Measurements from ENCODE around the gene TRIM47.
"Not testable (repeated sequence)": the region's sequence is repeated elsewhere in the genome, so short reads cannot be mapped to it uniquely, and the experiment has no call there.

TRIM47 gene

DNA sequence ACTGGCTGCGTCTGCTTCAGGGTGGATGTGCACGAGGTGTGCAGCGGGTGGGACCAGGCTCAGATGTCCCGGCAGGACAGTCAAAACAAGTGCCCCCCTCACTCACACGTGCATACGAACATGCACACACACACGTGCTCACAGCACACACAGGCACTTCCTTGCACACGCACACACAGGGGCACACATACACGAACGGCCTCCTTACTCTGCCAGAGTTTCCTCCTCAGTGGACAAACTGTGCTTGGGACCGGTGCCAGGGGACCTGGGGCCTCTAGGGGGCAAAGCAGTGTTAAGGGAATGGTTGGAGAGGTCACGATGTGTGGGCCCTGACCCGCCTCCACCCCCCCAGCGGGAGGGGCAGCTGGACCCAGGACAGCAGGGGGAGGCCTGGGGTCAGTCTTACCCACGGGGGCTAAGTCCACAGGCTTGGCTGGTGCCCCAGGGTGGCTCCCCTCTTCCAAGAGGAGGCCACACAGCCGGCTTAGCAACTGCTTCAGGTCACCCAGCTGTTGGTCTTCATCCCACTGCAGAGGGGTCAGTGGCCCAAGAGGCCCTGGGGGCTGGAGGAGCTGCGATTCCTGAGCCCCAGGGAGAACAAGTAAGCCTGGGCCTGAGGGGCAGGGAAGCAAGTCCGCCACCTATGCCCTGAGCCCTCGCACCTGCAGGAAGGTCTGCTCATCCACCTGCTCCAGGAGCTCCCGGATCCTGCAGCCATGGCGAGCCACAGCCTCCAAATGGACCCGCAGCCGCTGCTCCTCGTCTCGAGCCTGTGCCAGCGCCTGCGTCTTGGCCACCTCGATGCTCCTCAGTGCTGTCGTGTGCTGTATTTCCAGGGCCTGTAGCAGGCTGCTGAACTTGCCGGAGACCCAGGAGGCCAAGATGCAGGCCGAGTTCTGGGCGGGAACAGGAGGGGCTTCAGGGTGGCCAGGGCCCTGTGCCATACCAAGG lies 13.5 kb upstream of the TRIM47 start:
- DNase-seq (ENCODE audit: low read depth), result no peak

DNA sequence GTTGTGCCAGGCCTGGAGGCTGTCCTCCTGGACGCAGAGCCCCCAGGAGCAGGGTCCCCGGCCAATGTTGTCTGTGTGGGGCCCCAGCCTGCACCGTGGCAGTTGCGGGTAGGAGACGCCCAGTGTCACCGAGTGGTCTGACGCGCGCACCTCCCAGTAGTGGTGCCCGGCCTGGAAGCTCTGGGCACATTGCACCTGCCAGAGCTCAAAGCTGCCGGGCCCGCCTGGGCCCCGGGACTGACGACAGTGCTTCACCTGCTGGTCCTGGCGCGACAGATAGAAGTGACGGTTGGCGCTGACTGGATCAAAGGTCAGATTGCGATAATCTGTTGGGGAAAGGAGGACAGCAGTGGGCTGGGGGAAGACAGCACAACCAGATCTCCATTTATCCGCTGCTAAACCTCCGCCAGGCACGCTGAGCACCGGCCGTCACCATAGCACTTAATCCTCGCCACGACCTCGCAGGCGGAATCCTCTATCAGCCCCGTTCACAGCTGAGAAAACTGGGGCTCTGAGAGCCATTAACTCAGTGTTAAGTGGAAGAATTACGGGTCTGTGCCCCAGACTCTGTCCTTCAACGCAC lies 12.7 kb upstream of the TRIM47 start:
- no peak for DNase-seq (ENCODE audit: low read depth)

DNA sequence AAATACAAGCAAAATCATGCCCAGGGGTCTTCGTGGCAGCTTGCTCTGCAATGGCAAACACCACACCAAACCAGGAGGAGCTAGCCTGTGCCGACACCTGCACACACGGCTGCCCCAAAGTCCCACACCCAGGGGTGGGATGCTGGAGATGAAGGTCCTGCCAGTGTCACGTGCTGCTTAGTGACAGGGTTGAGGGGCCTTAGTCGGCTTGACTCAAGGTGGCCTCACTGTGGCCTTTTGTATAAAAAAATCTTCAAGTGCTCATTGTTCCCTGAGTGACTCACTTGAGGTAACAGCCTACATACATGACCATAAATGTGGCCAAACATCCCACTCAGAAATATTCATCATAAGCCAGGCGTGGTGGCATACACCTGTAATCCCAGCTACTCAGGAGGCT lies 11.1 kb upstream of the TRIM47 start:
- DNase-seq (ENCODE audit: low read depth), result no peak

DNA sequence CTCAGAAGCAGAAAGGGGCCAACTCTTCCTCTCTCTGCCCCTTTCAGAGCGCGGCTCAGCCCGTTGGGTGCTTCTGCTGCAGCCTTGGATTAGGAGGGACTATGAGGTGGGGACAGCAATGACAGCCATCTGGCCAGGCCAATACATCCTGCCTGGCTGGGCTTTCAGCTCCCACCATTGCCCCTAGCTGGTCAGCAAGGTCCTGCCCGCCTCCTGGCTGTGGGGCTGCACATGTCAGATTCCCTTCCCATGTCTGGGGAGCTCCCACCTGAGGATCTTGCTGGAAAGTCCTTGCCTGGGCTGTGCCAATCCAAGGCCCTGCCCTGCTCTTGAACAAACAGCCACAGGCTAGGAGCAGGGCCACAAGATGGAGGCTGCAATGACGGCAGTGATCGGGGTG lies 10.1 kb upstream of the TRIM47 start:
- no peak for DNase-seq (ENCODE audit: low read depth)

DNA sequence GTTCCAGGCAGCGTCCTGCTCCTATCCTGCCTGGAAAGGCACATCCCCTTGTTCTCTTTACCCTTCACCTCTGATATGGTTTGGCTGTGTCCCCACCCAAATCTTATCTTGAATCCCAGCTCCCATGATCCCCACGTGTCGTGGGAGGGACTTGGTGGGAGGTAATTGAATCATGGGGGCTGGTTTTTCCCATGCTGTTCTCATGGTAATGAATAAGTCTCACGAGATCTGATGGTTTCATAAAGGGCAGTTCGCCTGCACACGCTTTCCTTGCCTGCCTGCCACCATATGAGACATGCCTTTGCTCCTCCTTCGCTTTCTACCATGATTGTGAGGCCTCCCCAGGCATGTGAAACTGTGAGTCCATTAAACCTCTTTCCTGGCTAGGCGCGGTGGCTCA lies 7.5 kb upstream of the TRIM47 start:
- DNase-seq (ENCODE audit: low read depth), result not testable (repeated sequence)

DNA sequence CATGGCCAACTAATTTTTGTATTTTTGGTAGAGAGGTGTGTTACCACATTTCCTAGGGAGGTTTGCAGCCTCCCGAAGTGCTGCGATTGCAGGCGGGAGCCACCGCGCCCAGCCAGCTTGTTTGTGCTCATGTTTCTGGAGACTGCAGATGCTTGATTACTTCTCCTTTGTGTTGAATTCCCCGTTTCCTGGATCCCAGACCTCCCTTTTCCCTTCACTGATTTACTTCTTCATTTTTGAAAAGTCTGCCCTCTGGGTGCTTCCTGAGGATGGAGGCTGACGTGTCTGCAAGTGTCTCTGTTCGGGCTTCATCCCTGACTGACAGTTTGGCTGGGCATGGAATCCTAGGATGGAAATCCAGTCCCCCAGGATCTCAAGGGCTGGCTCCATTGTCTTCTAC lies 7.0 kb upstream of the TRIM47 start:
- no peak for DNase-seq (ENCODE audit: low read depth)

DNA sequence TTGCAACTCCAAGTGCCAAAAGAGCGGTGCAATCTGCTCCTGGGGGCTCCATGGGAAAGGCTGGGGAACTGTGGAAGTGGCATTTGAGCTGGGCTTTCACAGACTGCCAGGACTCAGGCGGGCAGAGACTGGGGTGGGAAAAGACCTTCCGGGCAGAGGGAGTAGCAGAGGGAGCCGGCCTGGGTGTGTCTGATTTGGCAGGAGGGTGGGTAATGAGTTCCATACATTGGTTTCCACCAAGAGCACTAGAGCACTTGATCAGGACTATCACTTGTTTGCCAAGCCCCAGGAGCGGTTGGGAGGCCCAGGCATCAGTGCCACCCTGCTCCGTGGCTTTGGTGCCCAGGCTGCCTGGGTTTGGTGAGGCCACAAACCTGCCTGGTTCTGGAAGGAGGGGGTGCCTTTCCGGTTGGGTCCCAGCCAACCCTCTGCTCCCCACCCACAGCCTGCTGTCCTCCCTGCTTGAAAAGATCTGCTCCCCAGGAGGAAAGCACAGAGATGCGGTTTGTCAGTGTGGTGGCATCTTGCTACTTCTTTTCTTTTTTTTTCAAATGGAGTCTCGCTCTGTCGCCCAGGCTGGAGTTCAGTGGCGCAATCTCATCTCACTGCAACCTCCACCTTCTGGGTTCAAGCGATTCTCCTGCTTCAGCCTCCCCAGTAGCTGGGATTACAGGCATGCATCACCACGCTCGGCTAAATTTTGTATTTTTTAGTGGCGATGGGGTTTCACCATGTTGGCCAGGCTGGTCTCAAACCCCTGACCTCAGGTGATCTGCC lies 3.5 kb upstream of the TRIM47 start:
- DNase-seq (ENCODE audit: low read depth), result no peak

DNA sequence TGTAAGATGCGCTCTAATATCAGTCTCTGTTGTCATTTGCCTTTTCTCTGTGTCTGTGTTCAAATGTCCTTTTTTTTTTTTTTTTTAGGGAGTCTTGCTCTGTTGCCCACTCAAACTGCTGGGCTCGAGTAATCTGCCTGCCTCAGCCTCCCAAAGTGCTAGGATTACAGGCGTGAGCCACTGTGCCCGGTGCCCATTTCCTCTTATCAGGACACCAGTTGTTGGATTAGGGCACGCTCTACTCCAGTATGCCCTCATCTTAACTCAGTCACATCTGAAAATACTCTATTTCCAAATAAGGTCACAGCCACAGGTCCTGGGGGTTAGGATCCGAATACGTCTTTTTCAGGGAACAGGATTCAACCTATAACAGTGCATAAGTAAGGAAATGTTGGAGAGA lies 1.9 kb upstream of the TRIM47 start:
- no peak for DNase-seq (ENCODE audit: low read depth)

DNA sequence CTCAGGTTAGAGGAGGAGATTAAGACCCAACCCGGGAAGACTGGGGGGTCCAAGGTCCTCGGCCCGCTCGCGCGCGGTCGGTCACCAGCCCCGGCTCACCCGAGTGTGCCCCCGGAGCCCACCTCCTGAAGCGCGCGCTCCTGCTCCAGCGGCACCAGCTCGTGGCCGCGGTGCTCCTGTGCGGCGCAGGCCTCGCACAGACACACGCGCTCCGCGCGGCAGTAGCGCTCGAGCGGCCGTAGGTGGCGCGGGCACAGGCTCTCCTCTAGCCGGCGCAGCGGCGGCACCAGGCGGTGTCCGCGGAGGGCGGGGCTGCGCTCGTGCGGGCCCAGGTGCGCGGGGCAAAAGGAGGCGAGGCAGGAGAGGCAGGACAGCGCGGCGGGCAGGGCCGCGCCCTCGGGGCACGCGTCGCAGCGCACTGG lies 618 bp downstream of the TRIM47 start:
- no peak for DNase-seq (ENCODE audit: low read depth)

DNA sequence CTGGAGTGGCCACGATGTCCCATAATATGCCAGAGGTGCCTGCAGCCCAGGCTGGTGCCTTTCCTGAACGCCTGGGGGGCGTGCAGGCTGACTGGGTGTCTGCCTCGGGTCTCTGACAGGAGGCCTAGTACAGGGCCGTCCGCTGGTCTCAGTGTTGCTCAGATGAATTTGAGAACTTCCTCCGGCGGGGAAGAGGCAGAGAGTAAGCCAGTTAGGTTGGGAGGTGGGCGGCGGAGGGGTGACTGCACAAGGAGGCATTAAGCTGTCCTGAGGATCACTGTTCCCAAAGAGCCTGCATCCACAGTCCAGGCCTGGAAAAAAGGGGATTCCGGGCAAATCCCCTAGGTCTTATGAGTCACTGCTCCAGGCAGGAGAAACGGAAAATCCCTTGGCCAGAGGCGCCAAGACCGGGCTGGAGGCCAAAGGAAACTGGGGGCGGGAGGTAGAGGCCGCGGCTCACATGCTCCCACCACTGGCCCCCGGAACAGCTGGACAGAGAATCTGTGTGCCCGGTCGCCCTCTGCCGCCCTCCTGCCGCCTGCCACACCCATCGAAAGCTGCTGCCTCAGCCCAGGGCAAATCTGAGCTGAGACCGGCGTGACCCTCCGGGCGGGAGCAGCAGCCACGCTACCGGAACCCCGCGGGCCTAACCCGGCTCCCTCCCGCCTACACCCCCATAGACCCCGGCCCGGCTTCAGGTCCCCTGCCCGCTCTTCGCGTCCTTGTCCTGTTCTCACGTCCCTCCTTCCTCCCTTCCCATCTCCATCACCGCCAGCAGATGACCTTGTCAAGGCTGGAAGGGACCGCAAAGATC lies 1.2 kb downstream of the TRIM47 start:
- DNase-seq (ENCODE audit: low read depth), result no peak

DNA sequence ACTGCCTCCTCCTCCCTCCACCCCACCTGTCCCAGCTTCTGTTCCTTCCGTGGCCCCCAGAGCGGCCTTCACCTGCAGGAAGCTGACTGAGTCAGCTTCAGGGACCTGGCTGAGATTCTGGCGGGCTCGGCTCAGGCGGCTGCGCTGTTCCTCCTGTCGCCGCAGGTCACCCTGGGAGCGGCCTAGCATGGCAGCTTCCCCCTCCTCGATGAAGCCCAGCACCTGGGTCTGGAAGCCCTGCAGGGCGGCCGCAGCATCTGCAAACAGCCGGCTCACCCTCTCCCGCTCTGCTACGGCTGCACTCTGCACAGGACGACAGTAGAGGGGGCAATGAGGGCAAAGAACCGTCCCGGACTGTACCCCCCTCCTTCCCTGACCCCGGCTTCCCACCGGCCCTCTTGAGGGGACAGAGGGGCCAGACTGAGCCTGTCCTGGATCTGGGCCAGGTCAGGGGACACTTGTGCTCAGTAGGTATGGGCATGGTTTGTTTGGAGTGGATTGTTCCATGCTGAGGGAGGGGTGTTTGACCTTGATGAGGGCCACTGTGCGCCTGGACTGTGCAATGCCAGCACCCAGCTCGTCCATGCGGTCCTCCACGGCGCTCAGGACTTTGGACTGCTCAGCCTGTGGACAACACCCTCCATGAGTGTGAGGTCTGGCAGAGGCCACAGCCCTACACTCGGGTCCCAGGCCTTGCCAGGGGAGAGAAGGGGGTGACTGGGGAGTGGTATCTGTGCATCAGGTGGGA lies 2.0 kb downstream of the TRIM47 start:
- DNase-seq (ENCODE audit: low read depth), result no peak

DNA sequence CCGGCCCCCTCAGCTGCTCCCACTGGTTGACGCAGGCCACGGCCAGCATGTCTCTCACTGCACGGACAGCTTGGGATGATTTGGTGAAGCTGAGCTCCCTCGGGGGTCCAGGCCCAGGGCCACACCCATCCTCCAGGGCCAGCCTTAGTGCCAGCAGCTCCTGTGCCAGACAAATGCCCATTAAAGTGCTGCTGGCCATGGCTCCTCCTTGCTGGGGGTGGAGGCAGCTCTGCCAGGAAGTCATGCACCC lies 2.5 kb downstream of the TRIM47 start:
- no peak for DNase-seq (ENCODE audit: low read depth)

DNA sequence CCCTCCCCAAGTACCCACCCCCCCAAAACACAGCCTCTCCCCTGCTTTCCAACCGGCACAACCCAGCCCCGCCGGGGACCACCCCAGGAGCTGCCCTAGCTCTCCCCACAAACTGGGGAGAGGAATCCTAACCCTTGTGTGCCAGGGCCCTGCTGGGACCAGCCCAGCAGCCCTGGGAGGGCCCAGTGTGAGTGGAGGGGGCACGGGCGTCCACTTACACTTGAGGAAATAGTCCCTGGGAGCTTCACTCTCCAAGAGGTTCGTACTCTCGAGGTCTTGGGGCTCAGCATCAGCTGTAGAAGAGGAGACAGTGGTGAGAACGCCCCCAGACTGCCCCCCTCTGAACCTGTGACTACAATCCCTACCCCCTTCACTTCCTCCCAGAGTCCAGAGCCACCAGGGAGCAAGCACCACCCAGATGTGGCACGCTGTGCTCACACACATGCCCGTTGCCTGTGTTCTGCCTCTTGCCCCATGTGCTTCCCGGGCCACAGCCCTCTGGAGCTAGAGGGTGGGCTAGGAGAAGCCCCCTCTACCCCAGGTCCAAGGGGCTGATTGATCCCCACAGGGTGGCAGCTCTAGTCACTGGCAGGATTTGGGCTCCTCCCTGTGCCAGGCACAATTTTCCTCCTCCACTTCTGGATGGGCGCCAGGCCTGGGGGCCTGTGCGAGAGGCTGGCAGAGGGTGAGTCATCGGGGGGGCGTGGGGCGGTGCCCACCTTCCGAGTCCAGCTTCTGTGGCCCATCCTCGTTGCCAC lies 3.0 kb downstream of the TRIM47 start:
- DNase-seq (ENCODE audit: low read depth), result no peak

DNA sequence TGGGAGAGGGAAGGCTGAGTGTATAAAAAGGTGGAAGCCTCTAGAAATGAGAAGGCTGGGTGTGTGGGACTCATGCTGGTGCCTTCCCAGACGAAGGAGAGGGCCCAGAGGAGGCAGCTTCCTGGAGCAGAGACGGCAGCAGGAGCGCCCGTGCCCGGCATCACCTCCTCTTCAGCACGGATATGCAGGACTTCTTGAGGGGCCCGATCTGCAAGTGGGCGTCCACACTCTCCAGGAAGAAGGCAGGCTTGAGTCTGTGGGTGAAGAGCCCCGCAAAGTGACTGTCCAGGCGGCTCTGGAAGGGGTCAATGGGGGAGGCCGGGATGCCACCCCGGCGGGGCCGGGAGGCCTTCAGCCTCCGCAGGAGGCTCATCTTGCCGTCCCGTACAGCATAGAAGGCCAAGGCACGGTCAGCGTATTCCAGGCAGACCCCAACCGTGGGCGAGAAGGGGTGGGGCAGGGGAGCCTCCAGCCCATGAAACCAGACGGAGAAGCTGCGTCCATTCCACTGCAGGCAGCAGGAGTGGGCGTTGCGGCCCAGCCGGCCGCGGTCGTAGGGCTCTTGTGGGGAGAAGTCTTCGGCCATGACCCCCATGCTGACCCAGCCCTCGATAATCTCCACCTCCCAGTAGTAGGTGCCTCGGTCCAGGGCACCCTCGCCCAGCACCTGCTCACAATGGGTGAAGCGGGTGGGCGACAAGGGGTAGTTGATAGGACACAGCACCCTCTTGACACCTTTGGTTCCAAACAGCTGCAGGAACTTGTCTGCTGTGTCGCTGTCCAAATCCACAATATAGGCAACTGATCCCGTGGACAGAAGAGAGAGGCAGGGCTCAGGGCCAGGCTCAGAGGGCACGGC lies 3.8 kb downstream of the TRIM47 start:
- DNase-seq (ENCODE audit: low read depth), result no peak

DNA sequence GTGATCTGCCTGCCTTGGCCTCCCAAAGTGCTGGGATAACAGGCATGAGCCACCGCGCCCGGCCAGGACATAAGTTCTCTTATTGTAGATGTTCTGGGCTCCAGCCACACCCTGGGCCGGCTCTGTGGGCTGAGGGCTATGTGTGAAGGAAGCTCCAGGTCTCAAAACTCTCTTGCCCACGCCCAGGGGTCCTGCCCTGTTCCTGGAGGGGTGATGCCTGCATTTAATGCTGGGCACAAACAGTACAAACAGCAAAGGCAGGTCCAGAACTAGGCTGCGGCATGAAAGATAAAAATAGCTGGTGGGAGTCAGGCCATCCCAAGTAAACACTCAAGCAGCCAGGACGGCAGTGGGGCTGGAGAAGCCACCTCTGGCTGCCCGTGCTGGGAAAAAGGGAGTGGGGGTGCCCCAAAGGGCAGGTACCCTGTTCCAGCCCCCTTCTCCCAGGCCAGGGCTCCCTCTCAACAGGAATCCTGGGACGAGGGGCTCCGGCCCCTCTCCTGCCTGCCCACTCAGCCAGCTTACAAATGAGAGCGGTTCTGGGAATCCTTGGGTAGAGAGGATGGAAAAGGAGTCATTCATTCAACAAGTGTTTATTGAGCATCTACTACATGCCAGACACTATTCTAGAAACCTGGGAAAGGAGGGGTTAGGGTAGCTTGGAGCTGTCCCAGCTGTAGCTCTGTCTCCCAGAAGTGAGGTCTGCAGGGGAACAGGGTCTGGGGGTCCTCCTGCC lies 4.6 kb downstream of the TRIM47 start:
- no peak for DNase-seq (ENCODE audit: low read depth)

DNA sequence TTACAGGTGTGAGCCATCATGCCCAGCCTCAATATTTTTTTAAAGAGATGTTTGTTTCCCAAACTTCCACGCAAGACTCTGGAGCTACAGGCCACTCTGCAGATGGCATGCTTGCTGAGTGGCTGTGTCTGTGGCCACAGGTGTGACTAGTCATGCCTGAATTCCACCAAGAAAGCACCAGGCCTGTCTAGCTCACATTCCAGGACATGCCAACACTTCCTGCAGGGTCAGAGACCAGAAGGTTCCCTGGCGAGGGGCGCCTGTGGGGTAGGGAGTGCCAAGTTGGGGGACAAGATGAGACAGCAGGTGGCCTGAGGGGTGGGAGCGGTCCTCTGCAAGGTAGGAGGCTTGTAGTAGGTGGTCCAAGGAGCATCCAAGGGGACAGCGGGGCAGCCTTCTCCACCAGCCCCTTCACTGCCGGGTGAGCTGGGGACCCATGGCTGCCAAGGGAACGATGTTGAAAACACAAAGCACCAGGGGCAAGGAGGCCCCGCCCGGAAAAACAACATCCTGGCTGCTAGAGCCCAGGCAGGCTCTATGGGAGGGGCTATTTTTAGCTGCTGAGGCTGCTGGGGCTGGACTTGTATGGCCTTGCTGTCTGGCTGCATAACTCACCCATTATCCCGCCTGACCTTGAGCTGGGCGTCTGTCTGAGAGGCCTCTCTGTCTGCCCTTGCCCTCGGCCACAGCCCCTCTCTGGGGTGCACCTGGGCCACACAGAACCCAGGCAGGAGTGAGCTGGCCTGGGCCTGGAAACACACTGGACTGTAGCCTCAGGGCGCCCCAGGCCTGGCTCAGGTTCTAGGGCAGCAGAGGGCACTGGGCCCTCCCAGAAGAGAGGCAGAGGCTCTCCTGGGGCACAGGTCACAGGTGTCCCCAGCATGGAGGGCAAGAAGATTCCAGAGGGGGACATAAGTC lies 5.7 kb downstream of the TRIM47 start:
- DNase-seq (ENCODE audit: low read depth), result no peak

DNA sequence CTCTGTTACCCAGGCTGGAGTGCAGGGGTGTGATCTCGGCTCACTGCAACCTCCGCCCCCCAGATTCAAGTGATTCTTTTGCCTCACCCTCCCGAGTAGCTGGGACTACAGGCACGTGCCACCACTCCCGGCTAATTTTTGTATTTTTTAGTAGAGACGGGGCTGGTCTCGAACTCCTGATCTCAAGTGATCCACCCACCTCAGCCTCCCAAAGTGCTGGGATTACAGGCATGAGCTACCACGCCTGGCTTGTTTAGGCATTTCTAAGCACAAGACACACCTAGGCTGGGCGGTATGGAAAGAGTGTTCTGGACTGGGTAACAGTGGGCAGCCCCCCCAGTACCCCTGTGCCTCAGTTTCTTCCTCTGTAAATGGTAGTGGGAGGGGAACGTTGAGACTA lies 8.2 kb downstream of the TRIM47 start:
- not testable (repeated sequence) for DNase-seq (ENCODE audit: low read depth)

All from HS-27A (cell line).